PC-3 (cell line): ENCODE results near the gene PPIA.

Experiments used
- CTCF ChIP-seq: fragments of 300-600 bp; sonication (generic); conservative IDR thresholded peaks from 2 replicates; pipeline ENCODE4 v1.5.1; 2017; ENCODE audit warnings: antibody characterized with exemption, low read depth, mild to moderate bottlenecking, low read length
- EZH2 ChIP-seq: fragments of 300-600 bp; sonication (generic); IDR thresholded peaks from one replicate; pipeline ENCODE4 v1.6.1; 2017; ENCODE audit warnings: antibody characterized with exemption, mild to moderate bottlenecking, low read length; ENCODE audit not compliant: unreplicated experiment
- EZH2phosphoT487 ChIP-seq: fragments of 300-600 bp; sonication (generic); IDR thresholded peaks from 2 replicates; pipeline ENCODE4 v1.6.1; 2018; ENCODE audit warnings: mild to moderate bottlenecking, antibody characterized with exemption, low read length, borderline replicate concordance

- no peak for TF ChIP-seq CTCF
- TF ChIP-seq EZH2phosphoT487: no peak
- no peak for TF ChIP-seq EZH2
These were observed 18.4 kb downstream of the PPIA start for GRCh38 chr7:44814919-44815318.
